Measurements from ENCODE around the gene PLCE1. TPM values are rescaled to one million over a fixed set of nuclear protein-coding genes. Genes with fewer than 3 reads are reported as not detected.

Gene PLCE1
- total and polyA plus RNA-seq, 10 of the 15 experiments (the other 5 are each of a cell fraction or from before 2014, with no cell fraction given): under 0.01 to 1.2 (median 0.03) TPM

DNA sequence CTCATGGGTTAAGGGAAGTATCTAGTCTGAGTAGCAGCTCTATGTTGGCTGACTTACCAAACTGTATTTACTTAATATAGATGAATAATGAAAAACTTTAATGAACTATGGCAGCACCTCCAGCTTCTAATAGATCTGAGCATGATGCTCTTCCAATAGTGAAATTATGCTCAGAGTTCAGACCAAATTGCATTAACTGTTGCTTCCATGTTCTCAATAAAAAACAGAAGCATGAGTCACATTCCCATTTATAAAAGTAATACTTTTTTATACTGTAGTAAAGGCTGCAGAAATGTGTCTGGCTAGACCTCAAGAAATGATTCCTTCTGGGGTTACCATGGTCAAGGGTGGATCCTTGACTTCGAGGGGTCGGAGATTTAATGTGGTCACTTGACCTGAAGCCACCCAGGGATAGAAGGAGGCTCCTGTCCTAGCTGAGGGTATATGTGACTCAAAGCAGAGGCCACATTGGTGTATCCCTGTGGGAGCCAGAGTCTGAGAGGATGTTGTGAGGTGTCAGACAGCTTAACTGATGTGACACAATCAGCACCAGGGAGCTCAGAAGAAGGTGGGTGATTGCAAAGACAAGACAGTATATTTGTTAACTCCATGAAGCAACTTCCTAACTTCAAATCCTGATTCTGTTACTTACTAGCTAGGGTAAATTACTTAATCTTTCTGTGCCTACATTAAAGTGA, 19.8 kb upstream of the PLCE1 start (continued):
- TF ChIP-seq, protein P1, sequence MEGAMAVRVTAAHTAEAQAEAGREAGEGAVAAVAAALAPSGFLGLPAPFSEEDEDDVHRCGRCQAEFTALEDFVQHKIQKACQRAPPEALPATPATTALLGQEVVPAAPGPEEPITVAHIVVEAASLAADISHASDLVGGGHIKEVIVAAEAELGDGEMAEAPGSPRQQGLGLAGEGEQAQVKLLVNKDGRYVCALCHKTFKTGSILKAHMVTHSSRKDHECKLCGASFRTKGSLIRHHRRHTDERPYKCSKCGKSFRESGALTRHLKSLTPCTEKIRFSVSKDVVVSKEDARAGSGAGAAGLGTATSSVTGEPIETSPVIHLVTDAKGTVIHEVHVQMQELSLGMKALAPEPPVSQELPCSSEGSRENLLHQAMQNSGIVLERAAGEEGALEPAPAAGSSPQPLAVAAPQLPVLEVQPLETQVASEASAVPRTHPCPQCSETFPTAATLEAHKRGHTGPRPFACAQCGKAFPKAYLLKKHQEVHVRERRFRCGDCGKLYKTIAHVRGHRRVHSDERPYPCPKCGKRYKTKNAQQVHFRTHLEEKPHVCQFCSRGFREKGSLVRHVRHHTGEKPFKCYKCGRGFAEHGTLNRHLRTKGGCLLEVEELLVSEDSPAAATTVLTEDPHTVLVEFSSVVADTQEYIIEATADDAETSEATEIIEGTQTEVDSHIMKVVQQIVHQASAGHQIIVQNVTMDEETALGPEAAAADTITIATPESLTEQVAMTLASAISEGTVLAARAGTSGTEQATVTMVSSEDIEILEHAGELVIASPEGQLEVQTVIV (IDR thresholded peaks at IDR 0.05; ENCODE audit: borderline replicate concordance, partially characterized antibody): no peak
- TF ChIP-seq POLR2AphosphoS2 (IDR thresholded peaks at IDR 0.05; ENCODE audit: low read depth, low read length): no peak
- TF ChIP-seq E2F8 (IDR thresholded peaks at IDR 0.05; ENCODE audit: low read depth, partially characterized antibody): no peak
- TF ChIP-seq, protein P2, sequence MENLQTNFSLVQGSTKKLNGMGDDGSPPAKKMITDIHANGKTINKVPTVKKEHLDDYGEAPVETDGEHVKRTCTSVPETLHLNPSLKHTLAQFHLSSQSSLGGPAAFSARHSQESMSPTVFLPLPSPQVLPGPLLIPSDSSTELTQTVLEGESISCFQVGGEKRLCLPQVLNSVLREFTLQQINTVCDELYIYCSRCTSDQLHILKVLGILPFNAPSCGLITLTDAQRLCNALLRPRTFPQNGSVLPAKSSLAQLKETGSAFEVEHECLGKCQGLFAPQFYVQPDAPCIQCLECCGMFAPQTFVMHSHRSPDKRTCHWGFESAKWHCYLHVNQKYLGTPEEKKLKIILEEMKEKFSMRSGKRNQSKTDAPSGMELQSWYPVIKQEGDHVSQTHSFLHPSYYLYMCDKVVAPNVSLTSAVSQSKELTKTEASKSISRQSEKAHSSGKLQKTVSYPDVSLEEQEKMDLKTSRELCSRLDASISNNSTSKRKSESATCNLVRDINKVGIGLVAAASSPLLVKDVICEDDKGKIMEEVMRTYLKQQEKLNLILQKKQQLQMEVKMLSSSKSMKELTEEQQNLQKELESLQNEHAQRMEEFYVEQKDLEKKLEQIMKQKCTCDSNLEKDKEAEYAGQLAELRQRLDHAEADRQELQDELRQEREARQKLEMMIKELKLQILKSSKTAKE (IDR thresholded peaks at IDR 0.05; ENCODE audit: low read depth, poor library complexity, severe bottlenecking): no peak

Measured in GM12878 (cell line).